Astrocyte of the cerebellum (primary cell): ENCODE data around the gene KBTBD6.
"Not testable (repeated sequence)": the region's sequence is repeated elsewhere in the genome, so short reads cannot be mapped to it uniquely, and the experiment has no call there.

Experiments used
- DNase-seq: peaks from one replicate; pipeline ENCODE4 v3.0.0-alpha.2; 2011; ENCODE audit warnings: low read depth
- H3K4me3 ChIP-seq: 2 replicates; pipeline ENCODE4 v1.5.1; 2011; ENCODE audit warnings: mild to moderate bottlenecking, low read depth, low read length, moderate library complexity
- in situ Hi-C: cut with HindIII; loops from 2 replicates; pipeline ENCODE4 v1.10.0; 2017; ENCODE audit warnings: low sequenced_read_pairs
- TF ChIP-seq, protein P1 (sequence below): IDR thresholded peaks from 2 replicates; pipeline ENCODE4 v1.5.1; 2012; ENCODE audit warnings: low read length, low read depth, moderate library complexity, mild to moderate bottlenecking; ENCODE audit errors: missing control alignments

Gene KBTBD6

DNA sequence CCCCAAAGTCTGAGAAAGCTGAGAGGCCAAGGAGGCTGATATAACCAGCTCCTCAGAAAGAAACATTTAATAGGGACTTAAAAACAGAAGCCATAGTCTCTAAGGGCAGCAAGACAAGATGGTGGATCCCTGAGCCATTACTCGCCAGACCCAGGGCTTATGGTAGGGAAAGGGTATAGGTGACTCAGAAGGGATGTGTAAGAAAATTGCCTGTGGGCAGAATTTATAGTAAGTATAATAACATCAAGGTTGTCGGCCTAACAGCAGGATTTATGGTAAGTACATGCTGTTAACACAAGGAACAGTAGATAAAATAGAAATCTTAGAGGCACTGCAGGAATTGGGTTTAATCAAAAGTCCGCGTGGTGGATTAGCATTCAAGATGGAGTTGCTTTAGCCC is 14.7 kb downstream of the KBTBD6 start:
- TF ChIP-seq, protein P1, sequence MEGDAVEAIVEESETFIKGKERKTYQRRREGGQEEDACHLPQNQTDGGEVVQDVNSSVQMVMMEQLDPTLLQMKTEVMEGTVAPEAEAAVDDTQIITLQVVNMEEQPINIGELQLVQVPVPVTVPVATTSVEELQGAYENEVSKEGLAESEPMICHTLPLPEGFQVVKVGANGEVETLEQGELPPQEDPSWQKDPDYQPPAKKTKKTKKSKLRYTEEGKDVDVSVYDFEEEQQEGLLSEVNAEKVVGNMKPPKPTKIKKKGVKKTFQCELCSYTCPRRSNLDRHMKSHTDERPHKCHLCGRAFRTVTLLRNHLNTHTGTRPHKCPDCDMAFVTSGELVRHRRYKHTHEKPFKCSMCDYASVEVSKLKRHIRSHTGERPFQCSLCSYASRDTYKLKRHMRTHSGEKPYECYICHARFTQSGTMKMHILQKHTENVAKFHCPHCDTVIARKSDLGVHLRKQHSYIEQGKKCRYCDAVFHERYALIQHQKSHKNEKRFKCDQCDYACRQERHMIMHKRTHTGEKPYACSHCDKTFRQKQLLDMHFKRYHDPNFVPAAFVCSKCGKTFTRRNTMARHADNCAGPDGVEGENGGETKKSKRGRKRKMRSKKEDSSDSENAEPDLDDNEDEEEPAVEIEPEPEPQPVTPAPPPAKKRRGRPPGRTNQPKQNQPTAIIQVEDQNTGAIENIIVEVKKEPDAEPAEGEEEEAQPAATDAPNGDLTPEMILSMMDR: no peak

DNA sequence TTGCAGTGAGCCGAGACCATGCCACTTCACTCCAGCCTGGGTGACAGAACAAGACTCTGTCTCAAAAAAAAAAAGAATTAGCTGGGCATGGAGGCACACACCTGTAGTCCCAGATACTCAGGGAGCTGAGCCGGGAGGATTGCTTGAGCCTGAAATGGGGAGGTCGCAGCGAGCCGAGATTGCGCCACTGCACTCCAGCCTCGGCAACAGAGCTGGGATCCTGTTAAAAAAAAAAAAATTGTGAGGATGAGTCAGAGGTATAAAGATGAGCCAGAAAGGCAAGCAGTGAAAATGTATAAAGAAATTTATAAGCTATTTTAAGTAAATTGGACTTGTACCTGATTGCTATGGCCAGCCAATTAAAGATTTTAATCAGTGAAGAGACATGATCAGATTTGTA is 21.1 kb downstream of the KBTBD6 start:
- no peak for DNase-seq
- H3K4me3 ChIP-seq: no peak overlapping the region
- TF ChIP-seq, protein P1: no peak
- in situ Hi-C loops: no loop called here

More for the DNA sequence above, 14.7 kb downstream of the KBTBD6 start:
- no peak overlapping the region for H3K4me3 ChIP-seq
- in situ Hi-C loops: no loop called here
- DNase-seq: no peak

DNA sequence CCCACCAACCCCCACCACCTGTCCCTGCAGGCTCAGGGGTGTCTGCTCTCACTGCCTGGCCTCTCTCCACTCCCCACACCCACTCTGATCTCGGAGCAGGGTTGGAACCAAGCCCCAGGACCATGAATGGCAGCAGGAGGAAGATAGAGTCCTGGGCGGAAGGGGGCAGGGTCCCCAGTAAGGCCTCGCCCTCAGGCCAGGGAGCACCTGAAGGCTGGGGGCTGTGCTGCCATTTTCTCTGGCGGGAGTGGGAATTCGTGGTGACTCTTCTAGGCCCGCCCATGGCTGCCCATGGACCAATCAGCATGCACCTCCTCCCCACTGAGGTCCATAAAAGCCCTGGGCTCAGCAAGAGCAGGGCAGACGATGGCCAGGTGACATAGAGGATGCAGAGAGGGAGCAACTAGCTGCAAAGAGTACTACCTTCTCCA is 25.0 kb downstream of the KBTBD6 start:
- DNase-seq: no peak
- TF ChIP-seq, protein P1: no peak
- in situ Hi-C loops: no loop called here
- no peak overlapping the region for H3K4me3 ChIP-seq

DNA sequence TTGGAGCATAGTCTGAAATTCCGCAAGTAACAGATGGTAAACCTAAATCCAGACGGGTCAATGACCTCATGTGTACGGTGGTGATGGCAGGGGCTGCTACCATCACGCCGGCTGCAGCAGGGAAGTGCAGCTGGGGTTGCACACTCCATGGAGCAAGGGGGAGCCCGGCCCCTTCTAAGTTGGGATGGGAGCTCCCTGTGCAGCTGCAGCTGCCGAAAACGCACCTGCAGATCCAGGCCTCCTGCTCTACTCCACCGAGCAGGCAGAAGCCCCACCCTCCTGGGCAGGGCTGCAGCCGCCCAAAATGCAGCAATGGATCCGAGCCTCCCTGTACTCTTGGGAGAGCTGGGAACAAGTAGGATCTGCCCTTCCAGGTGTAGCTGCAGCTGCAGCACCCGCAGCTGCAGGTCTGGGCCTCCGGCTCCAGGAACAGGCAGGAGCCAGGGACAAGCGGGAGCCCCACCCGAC is 25.5 kb downstream of the KBTBD6 start:
- in situ Hi-C loops: no loop called here
- TF ChIP-seq, protein P1: no peak
- DNase-seq: no peak
- H3K4me3 ChIP-seq: no peak overlapping the region

DNA sequence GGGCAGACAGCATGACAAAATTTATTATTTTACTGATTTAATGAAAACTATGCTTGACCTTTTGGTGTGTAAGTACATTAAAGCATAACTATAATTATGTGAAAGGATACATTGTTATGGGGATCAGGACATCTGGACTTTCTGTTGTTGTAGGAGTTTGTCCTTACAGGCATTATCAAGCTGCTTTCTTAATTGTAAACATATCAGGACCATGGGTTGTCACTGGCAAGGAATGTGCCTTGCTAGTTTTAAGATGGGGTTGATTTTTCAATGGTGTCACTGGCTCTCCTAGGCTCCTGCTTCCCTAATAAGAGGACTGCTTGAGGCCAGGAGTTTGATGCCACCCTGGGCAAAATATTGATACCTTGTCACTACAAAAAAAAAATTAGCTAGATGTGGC is 32.6 kb downstream of the KBTBD6 start:
- DNase-seq: no peak
- in situ Hi-C loops: no loop called here
- H3K4me3 ChIP-seq: no peak overlapping the region
- TF ChIP-seq, protein P1: no peak

DNA sequence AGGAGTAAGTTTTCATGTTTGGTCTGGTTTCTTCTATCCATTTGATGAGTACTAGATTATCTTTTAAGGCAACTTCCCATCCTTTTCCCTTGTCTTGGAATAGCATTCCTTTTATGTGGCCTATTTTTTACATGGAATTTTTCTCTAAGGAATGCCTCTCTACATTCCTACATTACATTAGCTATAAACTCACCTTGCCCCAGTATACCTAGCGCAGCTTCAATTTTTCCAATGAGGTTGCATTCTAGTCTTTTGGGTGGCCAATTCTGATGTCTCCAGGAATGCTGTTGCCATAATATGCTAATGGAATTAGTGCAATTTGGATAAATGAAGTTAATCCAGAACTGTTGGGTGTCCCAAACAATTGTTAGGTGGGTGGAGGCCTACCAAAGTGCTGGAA is 33.8 kb downstream of the KBTBD6 start:
- in situ Hi-C loops: no loop called here
- H3K4me3 ChIP-seq: no peak overlapping the region
- TF ChIP-seq, protein P1: no peak
- DNase-seq: no peak

DNA sequence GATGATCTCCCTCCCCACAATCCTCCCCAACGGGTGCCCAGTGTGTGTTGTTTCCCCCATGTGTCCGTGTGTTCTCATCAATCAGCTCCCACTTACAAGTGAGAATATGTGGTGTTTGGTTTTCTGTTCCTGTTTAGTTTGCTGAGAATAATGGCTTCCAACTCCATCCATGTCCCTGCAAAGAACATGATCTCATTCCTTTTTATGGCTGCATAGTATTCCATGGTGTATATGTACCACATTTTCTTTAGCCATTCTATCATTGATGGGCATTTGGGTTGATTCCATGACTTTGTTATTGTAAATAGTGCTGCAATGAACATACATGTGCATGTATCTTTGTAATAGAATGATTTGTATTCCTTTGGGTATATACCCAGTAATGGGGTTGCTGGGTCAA is 36.9 kb downstream of the KBTBD6 start:
- in situ Hi-C loops, H3K4me3 ChIP-seq, DNase-seq: not testable (repeated sequence)
